HepG2 (cell line): Measurements from ENCODE around the gene PLCG2. TPM values are rescaled to one million over a fixed set of nuclear protein-coding genes. Genes with fewer than 3 reads are reported as not detected.

Experiments
- ATAC-seq: fragments of 200-7000 bp; cut with Tn5 transposase; 3 replicates; pipeline ENCODE4 v1.9.1; 2020; ENCODE audit warnings: mild to moderate bottlenecking, moderate library complexity
- BruUV-seq: library from RNA; stranded (reverse); fragments of 400-500 nt; replicated peaks from 2 replicates; lab custom pipeline; 2021; lab: Mats Ljungman, UMichigan
- CTCF ChIA-PET: fragments of 300-600 bp; formaldehyde crosslinking; extraction: SDS; loops from one replicate; lab custom pipeline; 2021; ENCODE audit warnings: low total read pairs, inconsistent platforms, low intra/inter-chr PET ratio; lab: Yijun Ruan, JAX
- POLR2A ChIA-PET: fragments of 350-600 bp; sonication (Branson Sonifier 250); formaldehyde crosslinking; loops from one replicate; lab custom pipeline; 2020; ENCODE audit warnings: antibody characterized with exemption, inconsistent platforms; lab: Yijun Ruan, JAX
- DNase-seq: peaks from one replicate; pipeline ENCODE4 v3.0.0-alpha.2; 2015; ENCODE audit warnings: low spot score
- FAIRE-seq: peaks from 3 replicates; lab custom pipeline; 2011; peaks lifted over from hg19 to GRCh38; lab: Jason Lieb, UNC
- H2AFZ ChIP-seq: one replicate; pipeline ENCODE4 v1.6.1; 2011; ENCODE audit warnings: low read length, inconsistent platforms
- H3K27ac ChIP-seq: fragments of 300-600 bp; 3 replicates; pipeline ENCODE4 v1.8.0; 2011; ENCODE audit warnings: mixed run types, mild to moderate bottlenecking, mixed read lengths, low read length, inconsistent platforms; ENCODE audit not compliant: insufficient read depth; ENCODE audit errors: extremely low read length
- H3K27me3 ChIP-seq, 2 experiments: fragments of 200-600 bp in 1 of 2; 2 replicates in 1 of 2; 3 replicates in 1 of 2; pipeline versions ENCODE4 v1.6.0 to v1.8.0; 2011; ENCODE audit warnings: low read length in 2 of 2, mild to moderate bottlenecking in 2 of 2, moderate library complexity in 2 of 2, inconsistent platforms in 1 of 2; ENCODE audit not compliant: insufficient read depth in 2 of 2, control insufficient read depth in 1 of 2
- H3K36me3 ChIP-seq, 2 experiments: fragments of 200-600 bp in 1 of 2; replicated peaks in 1 of 2; 2 replicates in 1 of 2; 3 replicates in 1 of 2; pipeline versions ENCODE4 v1.5.1 to v1.8.0; 2011; ENCODE audit warnings: low read length in 2 of 2, inconsistent platforms in 1 of 2; ENCODE audit not compliant: insufficient read depth in 2 of 2, control insufficient read depth in 1 of 2
- H3K4me1 ChIP-seq: 2 replicates; pipeline ENCODE4 v1.5.1; 2012; ENCODE audit warnings: low read length, inconsistent platforms; ENCODE audit not compliant: insufficient read depth
- H3K4me2 ChIP-seq: 2 replicates; pipeline ENCODE4 v1.6.0; 2011; ENCODE audit warnings: low read depth, low read length, inconsistent platforms
- H3K4me3 ChIP-seq, 3 experiments: fragments of 200-600 bp in 1 of 3; sonication (generic), shearing (Covaris generic) in 1 of 3; replicated peaks in 1 of 3; 2 replicates each; pipeline ENCODE4 v1.5.1; 2011 to 2016; ENCODE audit warnings: low read length in 3 of 3, inconsistent platforms in 2 of 3, low read depth in 2 of 3, mild to moderate bottlenecking in 2 of 3, control low read depth in 1 of 3, mixed read lengths in 1 of 3; ENCODE audit not compliant: insufficient read depth in 1 of 3
- H3K79me2 ChIP-seq: one replicate; pipeline ENCODE4 v1.6.1; 2011; ENCODE audit warnings: low read length, inconsistent platforms; ENCODE audit not compliant: insufficient read depth
- H3K9ac ChIP-seq: 2 replicates; pipeline ENCODE4 v1.6.0; 2011; ENCODE audit warnings: mild to moderate bottlenecking, low read depth, low read length, inconsistent platforms; ENCODE audit not compliant: insufficient read depth
- H3K9me3 ChIP-seq: 2 replicates; pipeline ENCODE4 v1.5.1; 2012; ENCODE audit warnings: mild to moderate bottlenecking, low read length
- H4K20me1 ChIP-seq: 2 replicates; pipeline ENCODE4 v1.6.0; 2011; ENCODE audit warnings: inconsistent platforms, mild to moderate bottlenecking, low read length, moderate library complexity; ENCODE audit not compliant: insufficient read depth
- CC2D1A ChIP-seq: sonication (generic); formaldehyde crosslinking; IDR thresholded peaks from 2 replicates; pipeline ENCODE4 v1.8.1; 2023; ENCODE audit warnings: mild to moderate bottlenecking, missing genetic modification reagents
- EED ChIP-seq: sonication (generic); formaldehyde crosslinking; IDR thresholded peaks from 2 replicates; pipeline ENCODE4 v1.5.0; 2020; ENCODE audit warnings: mild to moderate bottlenecking, missing genetic modification reagents
- GATAD2A ChIP-seq: IDR thresholded peaks from 2 replicates; pipeline ENCODE4 v1.6.1; 2016
- KAT8 ChIP-seq: IDR thresholded peaks from 2 replicates; pipeline ENCODE4 v1.6.1; 2016; ENCODE audit warnings: missing genetic modification reagents, missing compliant biosample characterization
- MXD4 ChIP-seq: IDR thresholded peaks from 2 replicates; pipeline ENCODE4 v1.6.1; 2016; ENCODE audit warnings: mild to moderate bottlenecking, missing biosample characterization, missing genetic modification reagents
- NFE2 ChIP-seq: sonication (generic); formaldehyde crosslinking; IDR thresholded peaks from 2 replicates; pipeline ENCODE4 v1.4.0; 2020; ENCODE audit warnings: missing genetic modification reagents
- SALL1 ChIP-seq: sonication (generic); formaldehyde crosslinking; IDR thresholded peaks from 2 replicates; pipeline ENCODE4 v1.8.0; 2022; ENCODE audit warnings: mild to moderate bottlenecking, missing genetic modification reagents
- SNRNP70 ChIP-seq: fragments of 200-400 bp; formaldehyde crosslinking; IDR thresholded peaks from 2 replicates; pipeline ENCODE4 v1.6.1; 2017; ENCODE audit warnings: mild to moderate bottlenecking, low read depth, low read length, moderate library complexity
- TSC22D2 ChIP-seq: sonication (generic); formaldehyde crosslinking; IDR thresholded peaks from 2 replicates; pipeline ENCODE4 v1.5.1; 2020; ENCODE audit warnings: missing genetic modification reagents, mild to moderate bottlenecking, borderline replicate concordance
- ZNF382 ChIP-seq: sonication (generic); formaldehyde crosslinking; IDR thresholded peaks from 2 replicates; pipeline ENCODE4 v1.5.0; 2020; ENCODE audit warnings: missing genetic modification reagents, mild to moderate bottlenecking, borderline replicate concordance
- ZNF619 ChIP-seq: sonication (generic); formaldehyde crosslinking; IDR thresholded peaks from 2 replicates; pipeline ENCODE4 v1.4.0; 2020; ENCODE audit warnings: mild to moderate bottlenecking, missing genetic modification reagents
- ZNF709 ChIP-seq: sonication (generic); formaldehyde crosslinking; IDR thresholded peaks from 2 replicates; pipeline ENCODE4 v1.5.0; 2020; ENCODE audit warnings: mild to moderate bottlenecking, missing genetic modification reagents
- ZNF766 ChIP-seq: sonication (generic); formaldehyde crosslinking; IDR thresholded peaks from 2 replicates; pipeline ENCODE4 v1.5.0; 2020; ENCODE audit warnings: missing genetic modification reagents, borderline replicate concordance
- WGBS: methylation state at CpG from one replicate; pipeline ENCODE4 v1.1.6; 2017; ENCODE audit warnings: low lambda C conversion rate; 5-methylcytosine and 5-hydroxymethylcytosine counted together
- in situ Hi-C: cut with HindIII; loops from 2 replicates; pipeline ENCODE4 v1.10.0; 2017; ENCODE audit warnings: low pct_unique_long_range_greater_than_20kb; ENCODE audit not compliant: extremely low pct_ligation_motif_present
- intact Hi-C: fragments of 100-400 bp; cut with micrococcal nuclease; formaldehyde crosslinking; loops from one replicate; pipeline ENCODE4 v1.10.0; 2022; ENCODE audit not compliant: unreplicated experiment
- polyA plus RNA-seq, 8 experiments: library from polyadenylated mRNA; depleted of rRNA in 3 of 8; stranded (reverse) in 7 of 8; unstranded in 1 of 8; fragments of >200 nt; fragmentation: Illumina TruSeq in 4 of 8; extraction: Trizol in 4 of 8; gene quantifications; 2 replicates each; pipeline versions ENCODE4 v1.2.1 to v1.2.3, GENCODE V29; 2011 to 2016; ENCODE audit warnings: low read depth in 4 of 8, missing spikeins in 1 of 8, mixed read lengths in 1 of 8; ENCODE audit not compliant: insufficient read depth in 1 of 8
- total RNA-seq, 5 experiments: library from RNA; depleted of rRNA; stranded (reverse); fragments of >200 nt; fragmentation: Illumina TruSeq; extraction: Trizol; gene quantifications; 2 replicates each; pipeline ENCODE4 v1.2.3, GENCODE V29; 2016; ENCODE audit warnings: low read depth in 1 of 5
- TF ChIP-seq, protein P1 (sequence below): sonication (generic); formaldehyde crosslinking; IDR thresholded peaks from 2 replicates; pipeline ENCODE4 v1.5.1; 2020; ENCODE audit warnings: missing genetic modification reagents, mild to moderate bottlenecking, borderline replicate concordance
- TF ChIP-seq, protein P2 (sequence below): sonication (generic); formaldehyde crosslinking; IDR thresholded peaks from 2 replicates; pipeline ENCODE4 v1.8.1; 2023; ENCODE audit warnings: mild to moderate bottlenecking, missing genetic modification reagents
- TF ChIP-seq, protein P3 (sequence below): sonication (generic); formaldehyde crosslinking; IDR thresholded peaks from 2 replicates; pipeline ENCODE4 v1.5.1; 2020; ENCODE audit warnings: missing genetic modification reagents, mild to moderate bottlenecking, borderline replicate concordance
- TF ChIP-seq, protein P4 (sequence below), 2 experiments: sonication (generic) in 1 of 2; formaldehyde crosslinking in 1 of 2; IDR thresholded peaks; 2 replicates each; pipeline versions ENCODE4 v1.5.1 to v1.6.1; 2011 to 2020; ENCODE audit warnings: borderline replicate concordance in 1 of 2, low read depth in 1 of 2, low read length in 1 of 2, mild to moderate bottlenecking in 1 of 2, missing genetic modification reagents in 1 of 2, moderate library complexity in 1 of 2

PLCG2 gene
- total and polyA plus RNA-seq, 2 of the 13 experiments (the other 11 are each of a cell fraction or from before 2014, with no cell fraction given) = 0.13 to 0.18 TPM

DNA sequence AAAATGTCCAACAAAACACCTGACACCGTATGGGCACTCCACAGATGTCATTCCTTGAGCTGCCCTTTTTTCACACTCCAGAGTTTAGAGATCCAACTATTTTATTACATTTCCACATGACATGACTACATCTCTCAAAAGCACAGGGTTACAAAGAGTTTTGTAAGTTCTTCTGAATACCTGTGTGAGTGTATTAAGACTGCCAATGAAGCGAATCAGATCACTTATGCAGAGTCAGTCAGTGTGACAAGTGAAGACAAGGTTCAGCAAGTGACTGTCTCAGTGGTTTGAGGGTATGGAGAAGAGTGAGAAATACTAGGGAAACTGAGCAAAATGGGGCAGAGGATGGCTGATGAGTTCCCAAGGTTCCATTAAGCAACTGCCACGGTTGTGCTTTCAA is 223.7 kb downstream of the PLCG2 start:
- Histone ChIP-seq H2AFZ (no peak overlapping the region), H3K4me3 (no peak overlapping the region), H3K4me2 (no peak overlapping the region), H3K36me3 (no peaks in the 10 kb centered on the region), H3K79me2 (no peaks in the 10 kb centered on the region), H3K4me1 (peaks cover 2% of the 10 kb centered on the region; the same call in 1 of the 2 replicates), H3K27me3 (peaks cover 0 to 6% of the 10 kb centered on the region in 2 experiments; a peak in 2 of 5 replicates), H3K9ac (no peak overlapping the region), H4K20me1 (no peaks in the 10 kb centered on the region), H3K9me3 (peaks cover 6% of the 10 kb centered on the region), H3K27ac (no peak overlapping the region)
- ATAC-seq = no peak
- DNase-seq = no peak
- ChIA-PET CTCF (no interaction called here), POLR2A (no interaction called here)
- no peak for FAIRE-seq
- TF ChIP-seq ZNF382 = no peak
- TF ChIP-seq SALL1 (CRISPR knock-in tag) = no peak
- TF ChIP-seq, protein P1, sequence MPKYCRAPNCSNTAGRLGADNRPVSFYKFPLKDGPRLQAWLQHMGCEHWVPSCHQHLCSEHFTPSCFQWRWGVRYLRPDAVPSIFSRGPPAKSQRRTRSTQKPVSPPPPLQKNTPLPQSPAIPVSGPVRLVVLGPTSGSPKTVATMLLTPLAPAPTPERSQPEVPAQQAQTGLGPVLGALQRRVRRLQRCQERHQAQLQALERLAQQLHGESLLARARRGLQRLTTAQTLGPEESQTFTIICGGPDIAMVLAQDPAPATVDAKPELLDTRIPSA = no peak
- TF ChIP-seq CC2D1A (CRISPR knock-in tag) = no peak
- no peak for TF ChIP-seq TSC22D2
- no peak for TF ChIP-seq MXD4 (CRISPR knock-in tag)
- TF ChIP-seq ZNF619 (CRISPR knock-in tag) = no peak
- TF ChIP-seq NFE2 = no peak
- no peak for TF ChIP-seq KAT8
- no peak for TF ChIP-seq EED (CRISPR knock-in tag)
- TF ChIP-seq SNRNP70 = no peak
- TF ChIP-seq ZNF709 (CRISPR knock-in tag) = no peak
- TF ChIP-seq, protein P2, sequence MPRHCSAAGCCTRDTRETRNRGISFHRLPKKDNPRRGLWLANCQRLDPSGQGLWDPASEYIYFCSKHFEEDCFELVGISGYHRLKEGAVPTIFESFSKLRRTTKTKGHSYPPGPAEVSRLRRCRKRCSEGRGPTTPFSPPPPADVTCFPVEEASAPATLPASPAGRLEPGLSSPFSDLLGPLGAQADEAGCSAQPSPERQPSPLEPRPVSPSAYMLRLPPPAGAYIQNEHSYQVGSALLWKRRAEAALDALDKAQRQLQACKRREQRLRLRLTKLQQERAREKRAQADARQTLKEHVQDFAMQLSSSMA (CRISPR knock-in tag) = no peak
- TF ChIP-seq, protein P3, sequence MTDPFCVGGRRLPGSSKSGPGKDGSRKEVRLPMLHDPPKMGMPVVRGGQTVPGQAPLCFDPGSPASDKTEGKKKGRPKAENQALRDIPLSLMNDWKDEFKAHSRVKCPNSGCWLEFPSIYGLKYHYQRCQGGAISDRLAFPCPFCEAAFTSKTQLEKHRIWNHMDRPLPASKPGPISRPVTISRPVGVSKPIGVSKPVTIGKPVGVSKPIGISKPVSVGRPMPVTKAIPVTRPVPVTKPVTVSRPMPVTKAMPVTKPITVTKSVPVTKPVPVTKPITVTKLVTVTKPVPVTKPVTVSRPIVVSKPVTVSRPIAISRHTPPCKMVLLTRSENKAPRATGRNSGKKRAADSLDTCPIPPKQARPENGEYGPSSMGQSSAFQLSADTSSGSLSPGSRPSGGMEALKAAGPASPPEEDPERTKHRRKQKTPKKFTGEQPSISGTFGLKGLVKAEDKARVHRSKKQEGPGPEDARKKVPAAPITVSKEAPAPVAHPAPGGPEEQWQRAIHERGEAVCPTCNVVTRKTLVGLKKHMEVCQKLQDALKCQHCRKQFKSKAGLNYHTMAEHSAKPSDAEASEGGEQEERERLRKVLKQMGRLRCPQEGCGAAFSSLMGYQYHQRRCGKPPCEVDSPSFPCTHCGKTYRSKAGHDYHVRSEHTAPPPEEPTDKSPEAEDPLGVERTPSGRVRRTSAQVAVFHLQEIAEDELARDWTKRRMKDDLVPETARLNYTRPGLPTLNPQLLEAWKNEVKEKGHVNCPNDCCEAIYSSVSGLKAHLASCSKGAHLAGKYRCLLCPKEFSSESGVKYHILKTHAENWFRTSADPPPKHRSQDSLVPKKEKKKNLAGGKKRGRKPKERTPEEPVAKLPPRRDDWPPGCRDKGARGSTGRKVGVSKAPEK = no peak
- TF ChIP-seq ZNF766 (CRISPR knock-in tag) = no peak
- TF ChIP-seq GATAD2A (CRISPR knock-in tag) = no peak
- TF ChIP-seq, protein P4, sequence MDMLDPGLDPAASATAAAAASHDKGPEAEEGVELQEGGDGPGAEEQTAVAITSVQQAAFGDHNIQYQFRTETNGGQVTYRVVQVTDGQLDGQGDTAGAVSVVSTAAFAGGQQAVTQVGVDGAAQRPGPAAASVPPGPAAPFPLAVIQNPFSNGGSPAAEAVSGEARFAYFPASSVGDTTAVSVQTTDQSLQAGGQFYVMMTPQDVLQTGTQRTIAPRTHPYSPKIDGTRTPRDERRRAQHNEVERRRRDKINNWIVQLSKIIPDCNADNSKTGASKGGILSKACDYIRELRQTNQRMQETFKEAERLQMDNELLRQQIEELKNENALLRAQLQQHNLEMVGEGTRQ (IDR thresholded peaks at IDR 0.05; ENCODE audit: low read depth, low read length) = no peak
- TF ChIP-seq, protein P4 (CRISPR knock-in tag; IDR thresholded peaks at IDR 0.05; ENCODE audit: borderline replicate concordance) = no peak
- in situ Hi-C loops (no loop called here), intact Hi-C loops (no loop called here)
- 13% methylated on average over 3 of the region's 3 CpGs for WGBS
- BruUV-seq = no TSS peak
